A549 (cell line): ENCODE data around the gene NARS2. TPM values are rescaled to one million over a fixed set of nuclear protein-coding genes. Genes with fewer than 3 reads are reported as not detected.

Experiments
- ATAC-seq, 2 experiments: fragments of 200-7000 bp in 1 of 2; fragments of >200 bp in 1 of 2; cut with Nextera tagmentation in 1 of 2; cut with Tn5 transposase in 1 of 2; 3 replicates each; pipeline versions ENCODE4 v1.8.0 to v1.9.1; 2018 to 2020; ENCODE audit warnings: mild to moderate bottlenecking in 1 of 2, moderate library complexity in 1 of 2
- CTCF ChIA-PET: fragments of 300-600 bp; sonication (Branson Sonifier 250); formaldehyde crosslinking; extraction: SDS; loops from one replicate; lab custom pipeline; 2021; ENCODE audit warnings: antibody characterized with exemption, inconsistent platforms; lab: Yijun Ruan, JAX
- POLR2A ChIA-PET: fragments of 350-600 bp; formaldehyde crosslinking; extraction: SDS; loops from one replicate; lab custom pipeline; 2021; ENCODE audit warnings: antibody characterized with exemption, inconsistent platforms; lab: Yijun Ruan, JAX
- DNase-seq, 2 experiments: peaks; one replicate each; pipeline versions ENCODE4 v3.0.0 to v3.0.0-alpha.2; 2011 to 2016; ENCODE audit warnings: low read depth in 1 of 2, low spot score in 1 of 2
- FAIRE-seq: peaks from 2 replicates; lab custom pipeline; 2011; peaks lifted over from hg19 to GRCh38; lab: Jason Lieb, UNC
- H3K27ac ChIP-seq, 2 experiments: fragments of >200 bp; sonication (Bioruptor Twin); formaldehyde crosslinking; 3 replicates each; pipeline ENCODE4 v1.5.1; 2016 to 2017
- H3K4me1 ChIP-seq: fragments of >200 bp; sonication (Bioruptor Twin); formaldehyde crosslinking; 3 replicates; pipeline ENCODE4 v1.6.1; 2016
- H3K4me2 ChIP-seq: fragments of >200 bp; sonication (Bioruptor Twin); formaldehyde crosslinking; 3 replicates; pipeline ENCODE4 v1.6.1; 2016
- H3K4me3 ChIP-seq: fragments of >200 bp; sonication (Bioruptor Twin); formaldehyde crosslinking; 3 replicates; pipeline ENCODE4 v1.5.1; 2016
- H3K9me3 ChIP-seq: fragments of >200 bp; sonication (Bioruptor Twin); formaldehyde crosslinking; 3 replicates; pipeline ENCODE4 v1.6.1; 2016
- ATOH8 ChIP-seq: fragments of 250-450 bp; sonication (Bioruptor Pico); IDR thresholded peaks from 2 replicates; pipeline ENCODE4 v1.5.0; 2020; ENCODE audit warnings: low read depth, mild to moderate bottlenecking, moderate library complexity
- BHLHE40 ChIP-seq: IDR thresholded peaks from 2 replicates; pipeline ENCODE4 v1.6.1; 2012; ENCODE audit warnings: low read depth, low read length, inconsistent platforms
- CEBPB ChIP-seq, 2 experiments: fragments of >200 bp in 1 of 2; sonication (Bioruptor Twin) in 1 of 2; formaldehyde crosslinking in 1 of 2; IDR thresholded peaks; 2 replicates each; pipeline ENCODE4 v1.6.1; 2012 to 2016
- CHD2 ChIP-seq: fragments of 150-350 bp; IDR thresholded peaks from 2 replicates; pipeline ENCODE4 v1.6.1; 2014; ENCODE audit warnings: low read length; ENCODE audit not compliant: partially characterized antibody
- ESRRA ChIP-seq: fragments of 150-350 bp; IDR thresholded peaks from 2 replicates; pipeline ENCODE4 v1.6.1; 2014; ENCODE audit warnings: mild to moderate bottlenecking, low read length, borderline replicate concordance
- FOXS1 ChIP-seq: fragments of 250-450 bp; sonication (Bioruptor Pico); IDR thresholded peaks from 2 replicates; pipeline ENCODE4 v1.5.0; 2020; ENCODE audit warnings: mild to moderate bottlenecking, moderate library complexity
- GATA3 ChIP-seq: IDR thresholded peaks from 2 replicates; pipeline ENCODE4 v1.6.1; 2012; ENCODE audit warnings: borderline replicate concordance
- HDAC2 ChIP-seq: fragments of 200-600 bp; sonication (generic); IDR thresholded peaks from 2 replicates; pipeline ENCODE4 v1.6.1; 2016
- HES2 ChIP-seq: fragments of >200 bp; sonication (Bioruptor Twin); formaldehyde crosslinking; IDR thresholded peaks from 2 replicates; pipeline ENCODE4 v1.6.1; 2016
- HOXA7 ChIP-seq: fragments of 250-450 bp; sonication (Bioruptor Pico); IDR thresholded peaks from 2 replicates; pipeline ENCODE4 v1.5.0; 2020; ENCODE audit warnings: mild to moderate bottlenecking, moderate library complexity
- HOXB13 ChIP-seq: fragments of 250-450 bp; sonication (Bioruptor Pico); IDR thresholded peaks from 2 replicates; pipeline ENCODE4 v1.5.0; 2020; ENCODE audit warnings: low read depth, mild to moderate bottlenecking, moderate library complexity
- JUN ChIP-seq, 2 experiments: fragments of >200 bp; sonication (Bioruptor Twin); formaldehyde crosslinking; IDR thresholded peaks; 2 replicates in 1 of 2; 3 replicates in 1 of 2; pipeline ENCODE4 v1.6.1; 2016 to 2017
- JUNB ChIP-seq: fragments of >200 bp; sonication (Bioruptor Twin); formaldehyde crosslinking; IDR thresholded peaks from 2 replicates; pipeline ENCODE4 v1.6.1; 2016
- KDM5A ChIP-seq: fragments of 200-600 bp; sonication (generic); IDR thresholded peaks from 2 replicates; pipeline ENCODE4 v1.6.1; 2016; ENCODE audit warnings: antibody characterized with exemption, mild to moderate bottlenecking
- MAFK ChIP-seq: fragments of 450-650 bp; IDR thresholded peaks from 2 replicates; pipeline ENCODE4 v1.6.1; 2014; ENCODE audit not compliant: partially characterized antibody
- MAZ ChIP-seq: fragments of 150-350 bp; IDR thresholded peaks from 2 replicates; pipeline ENCODE4 v1.6.1; 2014; ENCODE audit warnings: antibody characterized with exemption, low read depth, low read length, borderline replicate concordance
- MYC ChIP-seq: IDR thresholded peaks from 2 replicates; pipeline ENCODE4 v1.6.1; 2012; ENCODE audit warnings: mild to moderate bottlenecking, inconsistent platforms, low read length, improper control_type of control experiment, borderline replicate concordance
- NFE2L2 ChIP-seq: fragments of 150-350 bp; conservative IDR thresholded peaks from 2 replicates; pipeline ENCODE4 v1.6.1; 2014; ENCODE audit warnings: low read length
- NPAS2 ChIP-seq: fragments of 250-450 bp; sonication (Bioruptor Pico); IDR thresholded peaks from 2 replicates; pipeline ENCODE4 v1.8.0; 2022; ENCODE audit warnings: mild to moderate bottlenecking, moderate library complexity, borderline replicate concordance
- NR3C1 ChIP-seq: fragments of >200 bp; sonication (Bioruptor Twin); formaldehyde crosslinking; IDR thresholded peaks from 3 replicates; pipeline ENCODE4 v1.6.1; 2017
- PBX3 ChIP-seq: IDR thresholded peaks from 2 replicates; pipeline ENCODE4 v1.6.1; 2012
- RAD21 ChIP-seq, 2 experiments: fragments of >200 bp in 1 of 2; sonication (Bioruptor Twin) in 1 of 2; formaldehyde crosslinking in 1 of 2; IDR thresholded peaks in 1 of 2; conservative IDR thresholded peaks in 1 of 2; 2 replicates in 1 of 2; 3 replicates in 1 of 2; pipeline ENCODE4 v1.6.1; 2012 to 2018; ENCODE audit warnings: inconsistent platforms in 1 of 2
- RARB ChIP-seq: fragments of 250-450 bp; sonication (Bioruptor Pico); IDR thresholded peaks from 2 replicates; pipeline ENCODE4 v1.8.0; 2021; ENCODE audit warnings: mild to moderate bottlenecking, moderate library complexity
- RCOR1 ChIP-seq: fragments of 150-350 bp; IDR thresholded peaks from 2 replicates; pipeline ENCODE4 v1.6.1; 2014; ENCODE audit warnings: antibody characterized with exemption, low read length, low read depth
- TFCP2L1 ChIP-seq: fragments of 250-450 bp; sonication (Bioruptor Pico); IDR thresholded peaks from 2 replicates; pipeline ENCODE4 v1.5.0; 2021; ENCODE audit warnings: mild to moderate bottlenecking
- TP53 ChIP-seq: fragments of 250-450 bp; sonication (Bioruptor Pico); IDR thresholded peaks from 2 replicates; pipeline ENCODE4 v1.5.0; 2021; ENCODE audit warnings: mild to moderate bottlenecking, moderate library complexity
- USF2 ChIP-seq: fragments of 450-650 bp; IDR thresholded peaks from 2 replicates; pipeline ENCODE4 v1.6.1; 2014; ENCODE audit warnings: antibody characterized with exemption
- ZC3H11A ChIP-seq: fragments of 450-650 bp; IDR thresholded peaks from 2 replicates; pipeline ENCODE4 v1.6.1; 2014; ENCODE audit warnings: antibody characterized with exemption, mild to moderate bottlenecking
- ZFP36 ChIP-seq: fragments of 450-650 bp; IDR thresholded peaks from 2 replicates; pipeline ENCODE4 v1.6.1; 2014; ENCODE audit warnings: borderline replicate concordance; ENCODE audit not compliant: partially characterized antibody
- ZSCAN20 ChIP-seq: fragments of 250-450 bp; sonication (Bioruptor Pico); IDR thresholded peaks from 2 replicates; pipeline ENCODE4 v1.8.0; 2022; ENCODE audit warnings: mild to moderate bottlenecking, moderate library complexity
- WGBS: methylation state at CpG from one replicate; pipeline ENCODE4 v1.1.6; 2017; ENCODE audit errors: missing lambda C conversion rate; 5-methylcytosine and 5-hydroxymethylcytosine counted together
- polyA plus RNA-seq, 4 experiments: library from polyadenylated mRNA; depleted of rRNA in 3 of 4; stranded (reverse); fragments of >200 nt; fragmentation: RNase III in 1 of 4; extraction: RNeasy Plus Mini Kit Qiagen cat#74134 plus additional on column Dnase treatment in 1 of 4; gene quantifications; 2 replicates in 3 of 4; 3 replicates in 1 of 4; pipeline ENCODE4 v1.2.3, GENCODE V29; 2011 to 2017
- TF ChIP-seq, protein P1 (sequence below): fragments of >200 bp; sonication (Bioruptor Twin); formaldehyde crosslinking; IDR thresholded peaks from 3 replicates; pipeline ENCODE4 v1.6.1; 2016

The NARS2 gene
- polyA plus RNA-seq, 2 of the 4 experiments (the other 2 are of a cell fraction), result 29.7 to 57.7 TPM

DNA sequence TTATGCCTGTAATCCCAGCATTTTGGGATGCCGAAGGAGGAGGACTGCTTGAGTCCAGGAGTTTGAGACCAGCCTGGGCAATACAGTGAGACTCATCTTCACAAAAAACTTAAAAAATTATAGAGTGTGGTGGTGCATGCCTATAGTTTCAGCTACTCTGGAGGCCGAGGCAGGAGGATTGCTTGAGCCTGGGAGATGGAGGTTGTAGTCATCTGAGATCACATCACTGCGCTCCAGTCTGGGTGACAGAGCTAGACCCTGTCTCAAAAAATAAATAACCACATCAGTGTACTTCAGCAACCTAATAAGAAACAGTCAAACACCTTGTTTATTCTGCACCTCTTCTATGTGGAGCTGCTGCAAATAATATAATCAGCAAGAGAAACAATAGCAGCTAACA lies 1.4 kb downstream of the NARS2 start (continued):
- TF ChIP-seq RAD21 (conservative IDR thresholded peaks at IDR 0.05 in 1 of 2, IDR thresholded peaks at IDR 0.05 in 1 of 2), result no peak
- no peak for TF ChIP-seq HDAC2
- TF ChIP-seq TP53 (CRISPR knock-in tag), result no peak
- TF ChIP-seq GATA3, result no peak
- TF ChIP-seq RCOR1, result no peak
- no peak for TF ChIP-seq KDM5A
- TF ChIP-seq ZC3H11A, result no peak

- H3K4me1 ChIP-seq, result peaks cover 16% of the 10 kb centered on the region; the same call in 2 of the 3 replicates
- peak overlapping the region; percentile 88; the same call in 2 of the 3 replicates for H3K4me2 ChIP-seq
- H3K4me3 ChIP-seq, result no peak overlapping the region
- DNase-seq, result no peak
- ATAC-seq, result no peak
- no peak for FAIRE-seq
- ChIA-PET POLR2A (no interaction called here), CTCF (interaction anchor here (0.7 to 4.0 kb wide), 3 partner anchors 8 to 156 kb away, joined by 3 to 29 read pairs (median 3); no protein-coding TSS in a partner anchor)
- TF ChIP-seq HES2, result no peak
- no peak for TF ChIP-seq FOXS1
- no peak for TF ChIP-seq ZSCAN20 (CRISPR knock-in tag)
- no peak for TF ChIP-seq TP53 (CRISPR knock-in tag)
- no peak for TF ChIP-seq HOXA7 (CRISPR knock-in tag)
- TF ChIP-seq TFCP2L1 (CRISPR knock-in tag), result no peak
- no peak for TF ChIP-seq JUNB
- no peak for TF ChIP-seq ATOH8 (CRISPR knock-in tag)
- TF ChIP-seq ESRRA, result no peak
- TF ChIP-seq NR3C1, result no peak
- TF ChIP-seq BHLHE40, result no peak
- no peak for TF ChIP-seq CEBPB (IDR thresholded peaks at IDR 0.05)
- TF ChIP-seq KDM5A, result no peak
- TF ChIP-seq RARB (CRISPR knock-in tag), result no peak
- no peak for TF ChIP-seq HOXB13 (CRISPR knock-in tag)
- TF ChIP-seq GATA3, result no peak
- peaks cover 1% of the 10 kb centered on the region; the same call in 1 of the 3 replicates for H3K9me3 ChIP-seq
- H3K27ac ChIP-seq, result no peak overlapping the region
- 89% methylated on average over 4 of the region's 4 CpGs for WGBS
These were observed 2.3 kb downstream of the NARS2 start for GRCh38 chr11:78572394-78572793.

DNA sequence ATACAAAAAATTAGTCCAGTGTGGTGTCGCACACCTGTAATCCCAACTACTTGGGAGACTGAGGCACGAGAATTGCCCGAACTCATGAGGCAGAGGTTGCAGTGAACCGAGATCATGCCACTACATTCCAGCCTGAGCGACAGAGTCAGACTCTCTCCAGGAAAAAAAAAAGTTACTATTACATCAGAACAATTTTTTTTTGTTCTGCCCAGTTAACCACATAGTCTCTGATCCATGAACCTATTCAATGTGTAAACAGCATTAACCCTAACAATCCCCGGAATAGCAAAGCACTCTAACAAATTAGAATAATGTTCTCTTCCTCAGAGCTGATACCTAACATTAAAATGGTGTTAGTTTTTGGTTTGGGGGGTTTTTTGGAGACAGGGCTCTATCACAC lies 4.6 kb downstream of the NARS2 start:
- H3K4me1 ChIP-seq, result peaks cover 21% of the 10 kb centered on the region; the same call in 2 of the 3 replicates
- TF ChIP-seq FOXS1 (no peak), NPAS2 (CRISPR knock-in tag) (no peak), KDM5A (no peak), RCOR1 (no peak), USF2 (no peak), MAZ (no peak), CHD2 (no peak), NFE2L2 (no peak), MYC (no peak), GATA3 (no peak), JUN (IDR thresholded peaks at IDR 0.05) (no peak), MAFK (no peak), ZFP36 (no peak), PBX3 (no peak)
- TF ChIP-seq, protein P1, sequence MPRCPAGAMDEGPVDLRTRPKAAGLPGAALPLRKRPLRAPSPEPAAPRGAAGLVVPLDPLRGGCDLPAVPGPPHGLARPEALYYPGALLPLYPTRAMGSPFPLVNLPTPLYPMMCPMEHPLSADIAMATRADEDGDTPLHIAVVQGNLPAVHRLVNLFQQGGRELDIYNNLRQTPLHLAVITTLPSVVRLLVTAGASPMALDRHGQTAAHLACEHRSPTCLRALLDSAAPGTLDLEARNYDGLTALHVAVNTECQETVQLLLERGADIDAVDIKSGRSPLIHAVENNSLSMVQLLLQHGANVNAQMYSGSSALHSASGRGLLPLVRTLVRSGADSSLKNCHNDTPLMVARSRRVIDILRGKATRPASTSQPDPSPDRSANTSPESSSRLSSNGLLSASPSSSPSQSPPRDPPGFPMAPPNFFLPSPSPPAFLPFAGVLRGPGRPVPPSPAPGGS, result no peak
- H3K27ac ChIP-seq, result no peak overlapping the region
- FAIRE-seq (no peak), DNase-seq (no peak), ATAC-seq (no peak)
- POLR2A ChIA-PET, result no interaction called here
- no peaks in the 10 kb centered on the region for H3K9me3 ChIP-seq
- CTCF ChIA-PET, result no interaction called here
- WGBS, result 96% methylated on average over 6 of the region's 6 CpGs
- H3K4me2 ChIP-seq, result no peak overlapping the region
- H3K4me3 ChIP-seq, result no peak overlapping the region
